Inferior parietal cortex (tissue), 1 donor: ENCODE results near the gene HOXB3.

ENCODE experiments used
- DNase-seq: peaks from one replicate; pipeline ENCODE4 v3.0.0-alpha.2; 2016; ENCODE audit errors: extremely low spot score

The HOXB3 gene

GRCh38 chr17:48597778-48598631 lies 8.0 kb upstream of the HOXB3 start:
- no peak for DNase-seq

GRCh38 chr17:48597528-48597777 lies 7.4 kb upstream of the HOXB3 start:
- no peak for DNase-seq

- DNase-seq: no peak
Observed at GRCh38 chr17:48596735-48597527, 6.9 kb upstream of the HOXB3 start.

GRCh38 chr17:48596000-48596734 lies 6.1 kb upstream of the HOXB3 start:
- DNase-seq: no peak

- no peak for DNase-seq
Observed at GRCh38 chr17:48595278-48595999, 5.4 kb upstream of the HOXB3 start.

- no peak for DNase-seq
Observed at GRCh38 chr17:48594538-48595277, 4.7 kb upstream of the HOXB3 start.

- DNase-seq: no peak
Observed at GRCh38 chr17:48593840-48594537, 3.9 kb upstream of the HOXB3 start.

- DNase-seq: no peak
Observed at GRCh38 chr17:48593126-48593829, 3.2 kb upstream of the HOXB3 start, which contains the start of gene HOXB5. HOXB5 (minus strand) TSS chr17:48593779; CDS start chr17:48593682, 97 bp downstream.

- DNase-seq: no peak
Observed at GRCh38 chr17:48592577-48592976, 2.5 kb upstream of the HOXB3 start.

GRCh38 chr17:48592057-48592514 lies 2.0 kb upstream of the HOXB3 start:
- no peak for DNase-seq

- DNase-seq: no peak
Observed at GRCh38 chr17:48591255-48592056, 1.4 kb upstream of the HOXB3 start.

- no peak for DNase-seq
Observed at GRCh38 chr17:48590607-48591161, 643 bp upstream of the HOXB3 start.

- DNase-seq: no peak
Observed at GRCh38 chr17:48589060-48589830, 796 bp downstream of the HOXB3 start.

GRCh38 chr17:48588528-48588927 lies 1.5 kb downstream of the HOXB3 start:
- DNase-seq: no peak

GRCh38 chr17:48588074-48588415 lies 2.0 kb downstream of the HOXB3 start:
- no peak for DNase-seq

- DNase-seq: no peak
Observed at GRCh38 chr17:48587276-48588073, 2.6 kb downstream of the HOXB3 start.
